A673 (cell line): ENCODE results near the gene PRORP. TPM values are rescaled to one million over a fixed set of nuclear protein-coding genes. Genes with fewer than 3 reads are reported as not detected.

Experiments
- BruUV-seq: library from RNA; stranded (reverse); fragments of 400-500 nt; replicated peaks from 2 replicates; lab custom pipeline; 2021; lab: Mats Ljungman, UMichigan
- CTCF ChIA-PET: fragments of 300-600 bp; sonication (Branson Sonifier 250); formaldehyde crosslinking; loops from one replicate; lab custom pipeline; 2022; ENCODE audit warnings: antibody characterized with exemption; lab: Charles Lee
- POLR2A ChIA-PET: fragments of 300-600 bp; sonication (Branson Sonifier 250); formaldehyde crosslinking; loops from one replicate; lab custom pipeline; 2022; ENCODE audit warnings: antibody characterized with exemption; ENCODE audit not compliant: low non-redundant PET; lab: Charles Lee
- DNase-seq: peaks from one replicate; pipeline ENCODE4 v3.0.0-alpha.2; 2015; ENCODE audit warnings: low spot score
- H3K27ac ChIP-seq: fragments of 200-600 bp; sonication (generic); 2 replicates; pipeline ENCODE4 v1.5.1; 2016; ENCODE audit warnings: mixed run types, low read depth, mild to moderate bottlenecking, mixed read lengths, antibody characterized with exemption, low read length; ENCODE audit not compliant: poor library complexity, severe bottlenecking
- H3K27me3 ChIP-seq: fragments of 200-600 bp; sonication (generic); replicated peaks from 2 replicates; pipeline ENCODE4 v1.6.1; 2017; ENCODE audit warnings: mixed run types, low read depth, mild to moderate bottlenecking, mixed read lengths, antibody characterized with exemption, low read length; ENCODE audit not compliant: insufficient read depth, poor library complexity
- H3K36me3 ChIP-seq: fragments of 200-600 bp; sonication (generic); 2 replicates; pipeline ENCODE4 v1.6.1; 2016; ENCODE audit warnings: mixed run types, mild to moderate bottlenecking, mixed read lengths, antibody characterized with exemption, low read length; ENCODE audit not compliant: insufficient read depth, poor library complexity, severe bottlenecking
- H3K4me1 ChIP-seq: fragments of 200-600 bp; sonication (generic); 2 replicates; pipeline ENCODE4 v1.6.1; 2017; ENCODE audit warnings: mixed run types, mild to moderate bottlenecking, mixed read lengths, antibody characterized with exemption, low read length; ENCODE audit not compliant: insufficient read depth, poor library complexity, severe bottlenecking
- H3K4me3 ChIP-seq: fragments of 200-600 bp; sonication (generic); 2 replicates; pipeline ENCODE4 v1.5.1; 2016; ENCODE audit warnings: low read depth, mixed run types, mild to moderate bottlenecking, mixed read lengths, low read length; ENCODE audit not compliant: poor library complexity, severe bottlenecking
- H3K9me3 ChIP-seq: fragments of 200-600 bp; sonication (generic); 2 replicates; pipeline ENCODE4 v1.6.1; 2016; ENCODE audit warnings: mixed run types, low read depth, mild to moderate bottlenecking, mixed read lengths, antibody characterized with exemption, low read length; ENCODE audit not compliant: poor library complexity, severe bottlenecking
- CTCF ChIP-seq: fragments of 300-800, 200-600 bp; sonication (generic); conservative IDR thresholded peaks from 2 replicates; pipeline ENCODE4 v1.5.1; 2017; ENCODE audit warnings: low read depth, mild to moderate bottlenecking, antibody characterized with exemption, low read length, moderate library complexity, mixed read lengths
- EZH2 ChIP-seq: fragments of 200-600 bp; sonication (generic); IDR thresholded peaks from 2 replicates; pipeline ENCODE4 v1.6.1; 2017; ENCODE audit warnings: borderline replicate concordance, low read depth, mild to moderate bottlenecking, mixed read lengths, antibody characterized with exemption, low read length; ENCODE audit not compliant: poor library complexity, severe bottlenecking
- intact Hi-C: fragments of 100-400 bp; cut with micrococcal nuclease; formaldehyde crosslinking; loops from one replicate; pipeline ENCODE4 v1.10.0; 2022; ENCODE audit not compliant: unreplicated experiment
- total RNA-seq: library from RNA; stranded (reverse); gene quantifications from 2 replicates; pipeline ENCODE4 v1.2.3, GENCODE V29; 2021

Gene PRORP
- total RNA-seq, 1 experiment from 2014 or later, result 46.5 TPM

- intact Hi-C loops, result no loop called here
- ChIA-PET CTCF (no interaction called here), POLR2A (no interaction called here)
- Histone ChIP-seq H3K27me3 (no peaks in the 10 kb centered on the region), H3K27ac (no peak overlapping the region), H3K4me3 (no peak overlapping the region), H3K9me3 (peaks cover 6% of the 10 kb centered on the region), H3K4me1 (no peaks in the 10 kb centered on the region), H3K36me3 (peaks cover 34% of the 10 kb centered on the region)
- BruUV-seq, result no TSS peak
- TF ChIP-seq EZH2 (no peak), CTCF (no peak)
- DNase-seq, result no peak
Observed at GRCh38 chr14:35113308-35113950, 8.9 kb upstream of the PRORP start.

GRCh38 chr14:35114036-35114435 lies 8.3 kb upstream of the PRORP start:
- peaks cover 6% of the 10 kb centered on the region for H3K9me3 ChIP-seq
- H3K27me3 ChIP-seq, result no peaks in the 10 kb centered on the region
- no TSS peak for BruUV-seq
- H3K4me1 ChIP-seq, result no peaks in the 10 kb centered on the region
- H3K36me3 ChIP-seq, result peaks cover 34% of the 10 kb centered on the region
- TF ChIP-seq EZH2, result no peak
- TF ChIP-seq CTCF, result no peak
- DNase-seq, result no peak
- CTCF ChIA-PET, result no interaction called here
- POLR2A ChIA-PET, result interaction anchor here (0.6 kb wide), 1 partner anchor 422 kb away, joined by 3 read pairs; no protein-coding TSS in a partner anchor
- intact Hi-C loops, result no loop called here
- no peak overlapping the region for H3K4me3 ChIP-seq
- no peak overlapping the region for H3K27ac ChIP-seq

GRCh38 chr14:35116242-35116641 lies 6.1 kb upstream of the PRORP start:
- Histone ChIP-seq H3K36me3 (peaks cover 16% of the 10 kb centered on the region), H3K4me1 (no peaks in the 10 kb centered on the region), H3K27ac (no peak overlapping the region), H3K4me3 (no peak overlapping the region), H3K27me3 (no peaks in the 10 kb centered on the region), H3K9me3 (peaks cover 6% of the 10 kb centered on the region)
- ChIA-PET CTCF (no interaction called here), POLR2A (no interaction called here)
- TF ChIP-seq CTCF, result no peak
- no peak for TF ChIP-seq EZH2
- no peak for DNase-seq
- intact Hi-C loops, result no loop called here
- BruUV-seq, result no TSS peak
